Measurements from ENCODE around the gene ASTN1. TPM values are rescaled to one million over a fixed set of nuclear protein-coding genes. Genes with fewer than 3 reads are reported as not detected.

ASTN1 gene
- total and polyA plus RNA-seq, 9 of the 15 experiments (the other 6 are each of a cell fraction or from before 2014, with no cell fraction given) = 0.05 to 0.22 (median 0.18) TPM

DNA sequence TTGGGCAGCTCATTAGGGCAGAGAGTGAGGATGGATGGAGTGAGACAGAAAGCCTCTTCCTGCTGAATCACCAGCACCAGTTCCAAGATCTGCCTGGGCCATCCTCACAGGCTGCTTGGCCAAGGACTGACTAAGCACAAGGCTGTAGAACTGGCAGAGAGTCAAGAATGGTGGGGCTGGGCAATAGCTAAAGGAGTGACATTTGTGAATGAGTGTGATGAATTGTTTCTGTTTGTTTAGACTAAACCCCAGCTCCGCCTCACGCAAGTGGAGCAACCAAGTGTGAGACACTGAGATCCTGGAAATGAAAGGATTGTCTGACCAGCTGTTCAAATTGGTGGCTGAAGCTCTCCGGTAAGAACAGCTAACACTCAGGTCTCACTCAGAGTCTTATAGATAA is 44.8 kb upstream of the ASTN1 start (continued):
- TF ChIP-seq, protein P1, sequence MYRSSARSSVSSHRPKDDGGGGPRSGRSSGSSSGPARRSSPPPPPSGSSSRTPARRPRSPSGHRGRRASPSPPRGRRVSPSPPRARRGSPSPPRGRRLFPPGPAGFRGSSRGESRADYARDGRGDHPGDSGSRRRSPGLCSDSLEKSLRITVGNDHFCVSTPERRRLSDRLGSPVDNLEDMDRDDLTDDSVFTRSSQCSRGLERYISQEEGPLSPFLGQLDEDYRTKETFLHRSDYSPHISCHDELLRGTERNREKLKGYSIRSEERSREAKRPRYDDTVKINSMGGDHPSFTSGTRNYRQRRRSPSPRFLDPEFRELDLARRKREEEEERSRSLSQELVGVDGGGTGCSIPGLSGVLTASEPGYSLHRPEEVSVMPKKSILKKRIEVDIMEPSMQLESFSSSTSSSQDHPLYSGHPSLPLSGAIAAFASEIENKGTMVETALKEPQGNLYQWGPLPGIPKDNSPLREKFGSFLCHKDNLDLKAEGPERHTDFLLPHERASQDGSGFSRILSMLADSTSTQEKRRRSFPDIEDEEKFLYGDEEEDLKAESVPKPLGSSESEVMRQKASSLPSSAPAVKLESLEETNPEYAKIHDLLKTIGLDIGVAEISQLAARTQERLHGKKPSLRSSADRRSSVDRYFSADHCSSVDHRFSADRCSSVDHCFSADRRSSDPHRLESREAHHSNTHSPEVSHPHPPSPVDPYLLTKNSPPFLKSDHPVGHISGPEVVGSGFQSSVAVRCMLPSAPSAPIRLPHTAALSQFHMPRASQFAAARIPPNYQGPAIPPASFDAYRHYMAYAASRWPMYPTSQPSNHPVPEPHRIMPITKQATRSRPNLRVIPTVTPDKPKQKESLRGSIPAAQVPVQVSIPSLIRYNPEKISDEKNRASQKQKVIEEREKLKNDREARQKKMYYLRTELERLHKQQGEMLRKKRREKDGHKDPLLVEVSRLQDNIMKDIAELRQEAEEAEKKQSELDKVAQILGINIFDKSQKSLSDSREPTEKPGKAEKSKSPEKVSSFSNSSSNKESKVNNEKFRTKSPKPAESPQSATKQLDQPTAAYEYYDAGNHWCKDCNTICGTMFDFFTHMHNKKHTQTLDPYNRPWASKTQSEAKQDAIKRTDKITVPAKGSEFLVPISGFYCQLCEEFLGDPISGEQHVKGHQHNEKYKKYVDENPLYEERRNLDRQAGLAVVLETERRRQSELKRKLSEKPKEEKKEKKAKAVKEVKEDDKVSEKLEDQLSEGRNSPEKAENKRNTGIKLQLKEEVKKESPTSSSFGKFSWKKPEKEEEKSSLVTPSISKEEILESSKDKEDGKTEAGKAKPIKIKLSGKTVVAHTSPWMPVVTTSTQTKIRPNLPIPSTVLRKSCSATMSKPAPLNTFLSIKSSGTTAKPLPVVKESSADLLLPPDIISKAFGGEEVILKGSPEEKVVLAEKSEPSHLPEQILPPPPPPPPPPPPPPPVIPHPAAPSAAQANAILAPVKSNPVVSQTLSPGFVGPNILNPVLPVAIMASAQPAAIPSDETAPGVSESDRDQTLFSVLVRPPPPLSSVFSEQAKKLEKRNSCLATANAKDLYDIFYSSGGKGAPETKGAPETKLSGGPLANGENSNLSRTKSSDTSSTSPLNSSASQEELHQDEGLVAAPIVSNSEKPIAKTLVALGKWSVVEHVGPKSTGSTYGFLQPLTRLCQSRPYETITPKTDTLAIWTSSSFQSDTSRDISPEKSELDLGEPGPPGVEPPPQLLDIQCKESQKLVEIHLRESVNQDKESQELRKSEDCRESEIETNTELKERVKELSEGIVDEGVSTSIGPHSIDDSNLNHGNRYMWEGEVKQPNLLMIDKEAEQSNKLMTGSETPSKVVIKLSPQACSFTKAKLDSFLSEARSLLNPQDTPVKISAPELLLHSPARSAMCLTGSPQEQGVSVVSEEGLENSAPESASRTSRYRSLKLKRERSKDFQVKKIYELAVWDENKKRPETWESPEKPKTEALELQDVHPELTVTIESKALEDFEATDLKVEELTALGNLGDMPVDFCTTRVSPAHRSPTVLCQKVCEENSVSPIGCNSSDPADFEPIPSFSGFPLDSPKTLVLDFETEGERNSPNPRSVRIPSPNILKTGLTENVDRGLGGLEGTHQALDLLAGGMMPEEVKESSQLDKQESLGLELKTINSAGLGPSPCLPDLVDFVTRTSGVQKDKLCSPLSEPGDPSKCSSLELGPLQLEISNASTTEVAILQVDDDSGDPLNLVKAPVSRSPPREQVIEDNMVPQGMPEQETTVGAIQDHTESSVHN (IDR thresholded peaks at IDR 0.05; ENCODE audit: borderline replicate concordance in 1 of 2, low read depth in 1 of 2) = no peak

DNA sequence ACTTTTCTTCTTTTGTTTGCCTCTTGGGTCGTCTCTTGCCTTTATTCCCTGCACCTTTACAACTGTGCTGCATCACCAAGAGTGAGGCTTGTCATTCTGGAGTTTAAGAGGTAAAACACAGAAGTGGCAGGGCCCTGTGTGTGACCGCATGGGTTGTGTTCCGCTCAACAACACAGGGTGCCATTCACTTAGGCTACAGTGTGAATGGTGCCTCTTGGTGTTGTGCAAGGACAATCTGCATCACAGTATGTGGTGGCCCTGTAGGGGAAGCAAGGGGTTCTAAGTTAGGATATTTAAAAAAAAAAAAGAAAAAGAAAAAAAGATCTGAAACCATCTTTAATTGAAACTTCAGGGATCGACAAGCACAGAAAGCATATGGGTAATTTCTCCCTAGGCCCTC is 44.4 kb upstream of the ASTN1 start:
- H3K9ac ChIP-seq (ENCODE audit: insufficient read depth in 1 of 2, low read depth in 2 of 2, low read length in 2 of 2) = no peak overlapping the region
- no peak for ATAC-seq
- FAIRE-seq = no peak
- in situ Hi-C loops (cut with MboI) (no loop called here), intact Hi-C loops (cut with micrococcal nuclease) (no loop called here)
- H3K9me1 ChIP-seq (ENCODE audit: control insufficient read depth, insufficient read depth, low read length) = no peaks in the 10 kb centered on the region
- no peak for DNase-seq (ENCODE audit: extremely low read depth in 1 of 4, low spot score in 3 of 4)
- no peaks in the 10 kb centered on the region for H3K79me2 ChIP-seq (ENCODE audit: control insufficient read depth, insufficient read depth, low read length)
- H4K20me1 ChIP-seq (replicated peaks; ENCODE audit: control insufficient read depth, insufficient read depth, low read length) = no peaks in the 10 kb centered on the region
- H3K9me3 ChIP-seq (replicated peaks; ENCODE audit: control insufficient read depth, insufficient read depth, low read depth, low read length) = no peaks in the 10 kb centered on the region
- CTCF ChIA-PET (ENCODE audit: low intra/inter-chr PET ratio) = interaction anchor here (0.5 kb wide), 1 partner anchor 813 kb away, joined by 3 read pairs; no protein-coding TSS in a partner anchor
- H3K4me3 ChIP-seq = no peak overlapping the region
- 4% methylated on average over 4 of the region's 4 CpGs for WGBS (ENCODE audit: insufficient coverage, low coverage, missing lambda C conversion rate)
- H2AFZ ChIP-seq (ENCODE audit: low read depth, low read length) = no peak overlapping the region
- no peak overlapping the region for H3K27ac ChIP-seq (ENCODE audit: extremely low read depth, low read depth, low read length)
- no peak overlapping the region for H3K4me2 ChIP-seq (ENCODE audit: insufficient read depth, low read length)
- BruUV-seq (replicated peaks) = no TSS peak
- POLR2A ChIA-PET = no interaction called here
- no peaks in the 10 kb centered on the region for H3K27me3 ChIP-seq (ENCODE audit: control insufficient read depth in 2 of 2, insufficient read depth in 2 of 2, low read length in 2 of 2)
- H3K36me3 ChIP-seq (ENCODE audit: control insufficient read depth, insufficient read depth, low read length) = no peaks in the 10 kb centered on the region
- no peaks in the 10 kb centered on the region for H3K4me1 ChIP-seq (replicated peaks in 1 of 2; ENCODE audit: control insufficient read depth in 2 of 2, insufficient read depth in 2 of 2, low read length in 2 of 2)
- TF ChIP-seq TAF15 (IDR thresholded peaks at IDR 0.05; ENCODE audit: low read depth, low read length) (no peak), LEF1 (IDR thresholded peaks at IDR 0.05) (no peak), SNRNP70 (optimal IDR thresholded peaks at IDR 0.05; ENCODE audit: low read depth, low read length) (no peak), TCFL5 (CRISPR knock-in tag; conservative IDR thresholded peaks at IDR 0.05) (no peak), OTX1 (CRISPR knock-in tag; IDR thresholded peaks at IDR 0.05) (no peak), MYBL2 (IDR thresholded peaks at IDR 0.05; ENCODE audit: low read depth) (no peak), MYBL2 (CRISPR knock-in tag; IDR thresholded peaks at IDR 0.05; ENCODE audit: borderline replicate concordance) (no peak), ZNF586 (CRISPR knock-in tag; conservative IDR thresholded peaks at IDR 0.05) (no peak)
- TF ChIP-seq, protein P2, sequence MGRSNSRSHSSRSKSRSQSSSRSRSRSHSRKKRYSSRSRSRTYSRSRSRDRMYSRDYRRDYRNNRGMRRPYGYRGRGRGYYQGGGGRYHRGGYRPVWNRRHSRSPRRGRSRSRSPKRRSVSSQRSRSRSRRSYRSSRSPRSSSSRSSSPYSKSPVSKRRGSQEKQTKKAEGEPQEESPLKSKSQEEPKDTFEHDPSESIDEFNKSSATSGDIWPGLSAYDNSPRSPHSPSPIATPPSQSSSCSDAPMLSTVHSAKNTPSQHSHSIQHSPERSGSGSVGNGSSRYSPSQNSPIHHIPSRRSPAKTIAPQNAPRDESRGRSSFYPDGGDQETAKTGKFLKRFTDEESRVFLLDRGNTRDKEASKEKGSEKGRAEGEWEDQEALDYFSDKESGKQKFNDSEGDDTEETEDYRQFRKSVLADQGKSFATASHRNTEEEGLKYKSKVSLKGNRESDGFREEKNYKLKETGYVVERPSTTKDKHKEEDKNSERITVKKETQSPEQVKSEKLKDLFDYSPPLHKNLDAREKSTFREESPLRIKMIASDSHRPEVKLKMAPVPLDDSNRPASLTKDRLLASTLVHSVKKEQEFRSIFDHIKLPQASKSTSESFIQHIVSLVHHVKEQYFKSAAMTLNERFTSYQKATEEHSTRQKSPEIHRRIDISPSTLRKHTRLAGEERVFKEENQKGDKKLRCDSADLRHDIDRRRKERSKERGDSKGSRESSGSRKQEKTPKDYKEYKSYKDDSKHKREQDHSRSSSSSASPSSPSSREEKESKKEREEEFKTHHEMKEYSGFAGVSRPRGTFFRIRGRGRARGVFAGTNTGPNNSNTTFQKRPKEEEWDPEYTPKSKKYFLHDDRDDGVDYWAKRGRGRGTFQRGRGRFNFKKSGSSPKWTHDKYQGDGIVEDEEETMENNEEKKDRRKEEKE (IDR thresholded peaks at IDR 0.05; ENCODE audit: borderline replicate concordance in 1 of 2, control insufficient read depth in 1 of 2, low read depth in 2 of 2, low read length in 1 of 2) = no peak

Data from K562 (cell line).